GM11168 (cell line): ENCODE results near the gene PYGM.
"Not testable (repeated sequence)": the region's sequence is repeated elsewhere in the genome, so short reads cannot be mapped to it uniquely, and the experiment has no call there.

Source experiments
- in situ Hi-C: fragments of 300-500 bp; cut with MboI; formaldehyde crosslinking; loops from one replicate; pipeline ENCODE4 v1.12.0; 2022; ENCODE audit warnings: low sequenced_read_pairs; ENCODE audit not compliant: unreplicated experiment

Gene PYGM

DNA sequence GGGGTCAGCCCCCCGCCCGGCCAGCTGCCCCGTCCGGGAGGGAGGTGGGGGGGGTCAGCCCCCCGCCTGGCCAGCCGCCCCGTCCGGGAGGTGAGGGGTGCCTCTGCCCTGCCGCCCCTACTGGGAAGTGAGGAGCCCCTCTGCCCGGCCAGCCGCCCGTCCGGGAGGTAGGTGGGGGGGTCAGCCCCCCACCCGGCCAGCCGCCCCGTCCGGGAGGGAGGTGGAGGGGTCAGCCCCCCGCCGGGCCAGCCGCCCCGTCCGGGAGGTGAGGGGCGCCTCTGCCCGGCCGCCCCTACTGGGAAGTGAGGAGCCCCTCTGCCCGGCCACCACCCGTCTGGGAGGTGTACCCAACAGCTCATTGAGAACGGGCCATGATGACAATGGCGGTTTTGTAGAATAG is 57.8 kb downstream of the PYGM start:
- in situ Hi-C loops: not testable (repeated sequence)

GRCh38 chr11:64698427-64698826 is 61.3 kb downstream of the PYGM start:
- in situ Hi-C loops: no loop called here

- in situ Hi-C loops: no loop called here
Measured at GRCh38 chr11:64697663-64698375, 62.0 kb downstream of the PYGM start.
